ENCODE data around the gene ARHGEF4. TPM values are rescaled to one million over a fixed set of nuclear protein-coding genes. Genes with fewer than 3 reads are reported as not detected.
"Not testable (repeated sequence)": the region's sequence is repeated elsewhere in the genome, so short reads cannot be mapped to it uniquely, and the experiment has no call there.

Gene ARHGEF4
- total RNA-seq, 1 donor from 2014 or later, result not detected

DNA sequence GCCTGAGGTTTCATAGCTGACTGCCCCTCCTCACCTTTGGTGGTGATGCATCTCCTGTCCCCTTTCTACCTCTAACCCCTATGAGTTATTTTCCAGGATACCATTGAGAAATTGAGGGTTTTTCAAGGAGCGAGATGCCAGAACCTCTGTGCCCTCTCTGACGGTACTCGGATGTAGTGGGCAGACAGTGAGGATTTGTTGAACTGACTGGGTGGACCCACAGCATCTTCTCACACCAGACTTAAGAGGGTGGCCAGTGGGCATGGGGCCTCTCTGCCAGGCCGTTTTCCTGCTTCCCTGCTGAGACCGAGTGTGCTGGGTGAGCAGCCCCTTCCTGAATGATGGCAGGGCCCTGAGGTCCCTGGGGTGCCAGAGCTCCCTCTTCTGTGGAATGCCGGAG, 46.3 kb downstream of the ARHGEF4 start:
- intact Hi-C loops (cut with micrococcal nuclease), result no loop called here

DNA sequence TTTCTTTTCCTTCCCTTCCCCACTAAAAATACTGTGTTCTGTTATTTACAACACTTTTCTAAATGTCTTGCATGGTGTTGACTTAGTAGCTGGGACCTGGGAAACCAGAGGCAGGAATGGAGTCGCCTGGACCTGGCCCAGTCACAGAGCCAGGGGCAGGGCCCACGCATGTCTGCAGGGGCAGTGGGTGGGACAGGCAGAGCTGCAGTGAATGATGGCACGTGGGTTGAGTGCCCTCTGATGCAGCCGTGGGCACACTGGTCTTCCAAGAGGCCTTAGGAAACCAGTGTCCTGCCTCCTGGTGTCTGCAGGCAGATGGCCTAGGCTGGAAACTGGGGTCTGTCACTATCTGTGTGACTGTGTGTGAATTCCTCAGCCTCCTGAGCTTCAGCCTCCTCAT, 46.8 kb downstream of the ARHGEF4 start:
- intact Hi-C loops (cut with micrococcal nuclease), result no loop called here

DNA sequence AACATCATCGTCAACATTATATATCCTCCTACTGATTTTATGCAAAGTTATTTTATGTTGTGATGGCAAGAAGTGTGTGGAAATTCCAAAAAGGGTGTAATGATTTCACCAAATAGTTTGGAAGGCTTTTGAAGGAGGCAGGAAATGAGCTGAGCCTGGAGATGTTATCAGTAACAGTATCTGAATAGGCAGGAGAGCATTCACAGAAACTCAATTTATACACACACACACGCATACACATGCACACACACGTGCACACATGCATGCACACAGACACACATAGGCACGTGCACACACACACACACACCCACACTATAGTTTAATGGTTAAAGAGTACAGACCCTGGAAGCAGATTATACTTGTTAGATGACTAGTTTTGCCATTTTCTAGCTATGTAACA, 47.3 kb downstream of the ARHGEF4 start:
- intact Hi-C loops (cut with micrococcal nuclease), result no loop called here

DNA sequence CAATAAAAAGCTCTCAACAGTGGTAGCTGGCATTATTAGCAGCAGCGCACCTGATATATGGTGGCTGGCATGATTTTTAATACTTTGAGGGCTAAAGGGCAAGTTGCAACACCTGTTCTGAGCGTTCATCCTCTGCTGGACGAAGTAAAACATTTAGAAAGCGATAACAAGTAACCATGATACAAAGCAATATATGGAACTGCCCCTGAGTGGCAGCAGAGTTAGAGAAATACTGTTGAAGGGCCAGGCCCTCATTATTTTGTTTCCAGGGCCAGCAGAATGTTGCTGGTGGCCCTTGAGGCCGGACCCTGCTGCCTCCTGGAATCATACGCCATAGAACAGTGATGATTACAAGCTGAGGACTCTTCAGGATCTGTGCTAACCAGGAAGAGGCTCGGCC, 47.8 kb downstream of the ARHGEF4 start:
- intact Hi-C loops (cut with micrococcal nuclease), result no loop called here

DNA sequence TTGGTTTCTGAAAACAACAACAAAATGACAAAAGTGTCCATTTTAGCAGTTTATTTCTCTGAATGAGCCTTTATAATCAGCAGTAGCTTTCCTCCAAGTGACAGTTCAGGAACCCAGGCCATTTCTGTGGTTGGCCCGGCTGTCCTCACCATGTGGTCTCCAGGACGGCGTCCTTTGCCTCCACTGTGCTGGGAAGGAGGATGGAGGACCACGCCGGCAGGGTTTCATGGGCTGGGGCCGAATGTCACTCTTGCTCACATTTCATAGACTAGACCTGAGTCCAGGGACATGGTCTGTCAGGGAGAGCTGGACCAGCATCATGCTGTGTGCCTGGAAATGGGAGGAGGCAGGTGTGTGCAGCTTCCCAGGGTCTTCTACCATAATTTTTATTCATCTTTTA, 50.9 kb downstream of the ARHGEF4 start:
- intact Hi-C loops (cut with micrococcal nuclease), result no loop called here

DNA sequence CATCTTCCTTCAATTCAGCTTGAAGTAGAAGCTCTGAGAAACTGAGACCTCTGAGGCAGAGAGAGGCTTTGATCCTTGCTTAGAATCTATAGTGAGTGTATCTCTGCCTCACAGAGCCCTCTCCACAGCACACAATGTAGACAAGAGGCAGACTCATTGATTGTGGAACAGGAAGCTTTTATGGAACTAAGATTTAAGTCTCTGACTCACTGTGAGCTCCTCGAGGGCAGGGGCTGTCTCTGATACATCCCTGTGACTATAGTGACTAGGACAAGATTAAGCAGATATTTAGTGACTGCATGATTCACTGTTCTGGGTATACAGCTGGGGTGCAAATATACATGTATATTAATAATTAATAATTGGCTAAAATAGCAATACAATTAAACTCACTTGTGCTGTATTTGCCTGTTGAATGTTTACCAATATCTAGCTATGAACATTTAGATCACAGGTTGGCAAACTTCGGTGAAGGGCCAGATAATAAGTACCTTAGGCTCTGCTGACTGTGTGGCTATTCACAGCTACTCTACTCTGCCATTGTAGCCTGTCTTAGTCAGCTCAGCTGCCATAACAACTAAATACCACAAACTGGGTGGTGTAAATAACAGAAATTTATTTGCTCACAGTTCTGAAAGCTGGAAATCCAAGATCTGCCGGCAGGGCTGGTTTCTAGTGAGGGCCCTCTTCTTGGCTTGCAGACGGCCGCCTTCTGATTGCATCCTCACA, 54.4 kb downstream of the ARHGEF4 start:
- intact Hi-C loops (cut with micrococcal nuclease), result no loop called here

DNA sequence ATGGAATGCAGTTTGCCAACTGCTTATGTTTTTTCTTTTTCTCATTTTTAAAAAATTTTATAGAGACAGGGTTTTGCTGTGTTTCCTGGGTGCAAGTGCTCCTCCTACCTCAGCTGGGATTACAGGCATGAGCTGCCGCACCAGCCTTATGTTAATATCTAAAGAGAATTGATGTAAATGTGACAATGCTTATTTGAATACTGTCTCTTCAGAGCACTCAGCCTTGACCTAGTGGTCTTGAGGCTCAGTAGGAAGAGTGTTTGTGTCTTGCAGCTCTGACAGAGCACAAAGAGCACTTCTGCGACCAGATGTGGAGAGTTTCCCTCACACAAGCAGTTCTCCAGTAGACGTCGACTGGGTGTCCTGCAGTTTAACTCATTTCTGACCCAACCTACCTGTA, 55.3 kb downstream of the ARHGEF4 start:
- intact Hi-C loops (cut with micrococcal nuclease), result no loop called here

DNA sequence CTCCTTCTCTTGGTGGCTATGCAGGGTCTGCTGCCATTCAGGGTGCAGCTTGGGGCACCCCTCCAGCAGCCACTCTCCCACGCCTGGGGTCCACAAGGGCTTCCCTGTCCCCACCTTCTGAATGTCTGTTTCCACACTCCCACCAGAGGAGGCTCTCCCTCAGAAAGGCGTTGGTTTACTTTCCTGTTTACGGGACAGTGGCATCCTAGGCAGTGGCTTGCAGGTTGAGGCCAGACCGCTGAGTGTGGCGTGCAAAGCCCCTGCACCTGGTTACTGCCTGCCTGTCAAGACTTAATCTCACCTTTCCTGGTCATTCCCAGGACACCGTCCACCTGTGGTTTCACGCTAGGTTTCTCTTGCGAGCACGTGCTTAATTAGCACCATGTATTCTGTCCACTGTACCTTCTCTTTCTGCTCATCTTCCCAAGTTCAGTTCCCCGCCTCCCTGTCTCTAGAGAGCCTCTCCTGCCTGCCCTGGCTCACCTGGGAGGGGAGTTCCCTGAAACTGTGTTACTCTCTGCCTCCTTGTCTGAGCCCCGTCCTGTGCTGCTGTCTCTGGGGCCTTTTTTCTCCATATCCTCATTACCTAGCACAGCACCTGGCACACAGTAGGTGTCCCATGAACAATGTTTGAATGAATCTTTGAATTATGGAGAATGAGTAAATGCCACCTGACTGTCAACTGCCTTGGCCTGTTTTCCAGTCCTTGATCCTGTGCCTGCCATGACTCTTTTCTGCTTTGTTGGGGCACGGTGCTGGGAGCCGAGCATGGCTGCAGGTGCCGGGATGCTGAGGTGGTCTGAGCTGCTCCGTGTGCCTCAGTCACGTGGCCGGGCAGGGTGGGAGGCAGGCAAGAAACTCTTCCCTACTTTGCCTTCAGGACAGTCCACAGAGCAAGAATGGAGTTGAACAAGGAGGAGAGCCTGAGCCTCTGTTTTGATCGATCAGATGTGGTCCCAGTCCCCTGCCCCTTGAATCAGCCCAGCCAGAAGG, 56.4 kb downstream of the ARHGEF4 start:
- intact Hi-C loops (cut with micrococcal nuclease), result no loop called here

DNA sequence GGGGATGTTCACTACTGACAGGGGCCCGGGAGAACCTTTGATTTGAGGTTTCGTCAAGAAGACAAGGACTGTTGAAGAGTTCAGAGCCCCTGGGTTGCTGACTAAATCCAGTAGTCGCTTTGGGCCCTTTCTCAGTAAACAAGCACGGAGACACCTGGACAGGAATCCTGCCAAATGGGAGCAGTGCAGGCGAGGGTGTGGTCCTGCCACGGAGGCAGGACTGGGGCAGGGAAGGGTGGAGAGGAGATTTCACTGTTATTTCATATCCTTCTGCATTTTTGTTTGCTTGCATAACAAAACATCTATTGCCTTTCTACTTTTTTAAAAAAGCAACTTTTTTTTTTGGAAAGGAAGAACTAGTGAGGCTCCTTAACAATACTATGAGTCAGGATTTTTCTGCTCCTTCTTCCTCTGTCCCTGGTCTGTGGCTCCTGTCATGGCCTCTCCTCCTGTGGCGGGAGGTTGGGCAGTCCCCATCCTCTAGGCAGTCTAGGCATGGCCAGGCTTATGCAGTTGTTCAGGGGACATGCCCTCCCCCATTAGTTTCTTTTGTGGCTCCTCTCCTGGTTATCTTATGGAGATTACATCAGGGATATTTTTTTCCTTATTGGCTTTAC, 57.7 kb downstream of the ARHGEF4 start:
- intact Hi-C loops (cut with micrococcal nuclease), result no loop called here

DNA sequence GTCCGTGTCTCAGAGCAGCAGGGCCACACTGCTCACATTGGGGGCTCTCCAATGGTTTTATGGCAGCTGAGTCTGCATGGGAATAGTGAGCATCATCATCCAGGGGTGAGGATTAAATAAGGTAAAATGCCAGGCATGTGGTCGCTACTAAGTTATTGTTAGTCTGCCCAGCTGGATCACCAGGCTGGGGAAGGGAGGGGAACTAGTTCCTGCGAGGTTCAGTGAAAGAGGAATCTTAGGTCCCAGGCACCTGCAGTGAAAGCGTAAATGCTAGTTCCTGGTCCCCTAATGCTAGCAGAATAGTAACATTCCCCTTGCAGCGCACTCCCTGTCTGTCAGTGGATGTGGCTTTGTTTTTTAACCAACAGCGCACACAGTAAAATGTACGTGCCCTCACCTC, 60.1 kb downstream of the ARHGEF4 start:
- intact Hi-C loops (cut with micrococcal nuclease), result no loop called here

DNA sequence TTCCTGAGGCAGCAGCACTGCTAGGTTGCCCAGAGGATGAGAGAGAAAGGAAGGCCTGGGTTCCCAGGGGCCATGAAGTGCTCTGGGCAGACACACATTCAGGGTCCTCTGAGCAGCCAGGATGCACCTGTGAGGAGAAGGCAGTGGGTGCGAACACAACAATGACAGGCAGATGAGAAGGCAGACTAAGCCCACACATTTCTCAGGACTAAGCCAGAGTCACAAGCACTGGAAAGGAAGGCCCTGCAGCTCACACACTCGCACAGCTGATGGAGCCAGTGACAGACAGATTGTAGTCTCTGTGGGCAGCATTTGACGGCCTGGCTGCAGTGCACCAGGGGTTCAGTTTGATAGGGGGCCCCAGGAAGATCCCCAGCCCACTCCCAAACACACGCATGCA, 61.8 kb downstream of the ARHGEF4 start:
- intact Hi-C loops (cut with micrococcal nuclease), result no loop called here

DNA sequence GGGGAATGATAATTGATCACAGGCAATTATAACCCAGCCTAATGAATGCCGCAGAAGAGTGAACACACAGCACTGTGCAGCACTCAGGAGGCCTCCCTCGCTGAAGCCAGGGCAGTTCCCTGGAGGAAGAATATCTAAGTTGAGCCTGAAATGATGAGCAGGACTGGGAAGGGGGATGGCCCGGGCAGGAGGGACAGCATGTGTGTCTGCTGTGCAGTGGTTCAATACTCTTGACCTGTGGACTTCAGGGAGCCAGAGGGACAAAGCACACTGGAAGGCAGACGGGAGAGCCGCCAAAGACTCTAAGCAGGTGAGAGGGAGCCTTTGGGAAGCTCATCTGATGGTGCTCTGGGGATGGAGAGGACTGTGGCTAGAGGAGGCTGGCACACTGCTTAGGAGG, 62.6 kb downstream of the ARHGEF4 start:
- intact Hi-C loops (cut with micrococcal nuclease), result no loop called here

DNA sequence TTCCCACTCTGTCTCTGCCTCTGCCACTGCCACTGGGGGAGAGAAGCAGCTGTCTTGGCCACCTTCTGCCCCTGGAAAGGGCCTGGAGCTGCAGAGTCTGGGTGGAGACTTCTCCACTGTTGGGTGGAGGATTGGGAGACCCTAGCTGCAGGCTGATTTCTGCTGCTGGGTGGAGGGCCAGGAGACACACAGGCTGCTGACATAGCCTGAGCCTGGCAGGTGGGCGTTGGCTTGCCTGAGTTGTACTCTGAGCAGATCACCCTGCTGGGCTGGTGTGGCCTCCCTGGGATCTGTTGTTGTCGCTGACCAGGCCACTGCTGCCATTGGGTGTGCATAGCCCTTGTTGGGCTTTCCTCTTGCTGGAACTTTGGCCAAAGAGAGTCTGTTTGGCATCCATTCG, 64.3 kb downstream of the ARHGEF4 start:
- intact Hi-C loops (cut with micrococcal nuclease), result no loop called here

DNA sequence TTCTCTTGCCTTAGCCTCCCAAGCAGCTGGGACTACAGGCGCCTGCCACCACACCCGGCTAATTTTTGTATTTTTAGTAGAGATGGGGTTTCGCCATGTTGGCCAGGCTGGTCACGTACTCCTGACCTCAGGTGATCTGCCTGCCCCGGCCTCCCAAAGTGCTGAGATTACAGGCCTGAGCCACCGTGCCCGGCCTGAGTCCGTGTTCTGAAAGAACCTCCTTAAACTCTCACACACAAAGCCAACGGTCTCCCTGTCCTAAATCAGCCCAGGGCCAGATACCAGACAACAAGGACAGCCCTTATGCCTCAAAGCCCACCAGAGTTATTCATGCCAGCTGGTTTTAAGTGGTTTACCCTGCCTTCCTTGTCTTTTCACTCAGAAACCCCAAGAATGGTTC, 64.9 kb downstream of the ARHGEF4 start:
- intact Hi-C loops (cut with micrococcal nuclease), result not testable (repeated sequence)

DNA sequence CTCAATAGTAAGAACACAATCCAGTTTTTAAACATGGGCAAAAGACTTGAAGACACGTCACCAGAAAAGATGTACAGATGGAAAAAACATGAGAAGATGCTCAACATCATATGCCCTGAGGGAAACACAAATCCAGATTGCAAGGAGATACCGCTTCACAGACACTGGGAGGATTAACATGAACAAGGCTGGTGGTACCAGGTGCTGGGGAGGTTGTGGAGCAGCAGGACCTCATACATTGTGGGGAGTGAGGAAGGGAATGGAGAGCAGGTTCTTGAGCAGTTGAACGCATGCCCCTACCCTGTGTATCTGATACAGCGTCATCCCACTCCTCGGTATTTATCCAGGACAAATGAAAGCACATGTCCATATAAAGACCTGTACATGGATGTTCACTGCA, 72.1 kb downstream of the ARHGEF4 start:
- intact Hi-C loops (cut with micrococcal nuclease), result no loop called here

DNA sequence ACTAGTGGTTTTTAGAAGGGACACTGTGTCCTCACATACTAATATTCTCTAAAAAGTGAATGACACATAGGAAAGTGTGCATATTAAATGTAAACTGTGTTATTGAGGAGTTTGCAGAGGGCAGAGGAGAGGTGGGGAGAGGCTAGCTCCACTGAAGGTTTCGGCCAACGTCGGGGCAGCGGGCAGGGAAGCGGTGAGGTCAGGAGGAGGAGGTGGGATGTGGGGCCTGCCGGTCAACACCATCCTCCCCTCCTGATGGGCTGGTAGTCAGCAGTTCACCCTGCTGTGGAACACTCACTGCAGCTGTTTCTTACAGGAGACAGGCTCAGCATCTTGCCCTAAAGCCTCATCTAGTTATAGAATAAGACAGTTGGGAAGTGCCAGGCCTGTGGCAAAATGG, 74.2 kb downstream of the ARHGEF4 start:
- intact Hi-C loops (cut with micrococcal nuclease), result no loop called here

DNA sequence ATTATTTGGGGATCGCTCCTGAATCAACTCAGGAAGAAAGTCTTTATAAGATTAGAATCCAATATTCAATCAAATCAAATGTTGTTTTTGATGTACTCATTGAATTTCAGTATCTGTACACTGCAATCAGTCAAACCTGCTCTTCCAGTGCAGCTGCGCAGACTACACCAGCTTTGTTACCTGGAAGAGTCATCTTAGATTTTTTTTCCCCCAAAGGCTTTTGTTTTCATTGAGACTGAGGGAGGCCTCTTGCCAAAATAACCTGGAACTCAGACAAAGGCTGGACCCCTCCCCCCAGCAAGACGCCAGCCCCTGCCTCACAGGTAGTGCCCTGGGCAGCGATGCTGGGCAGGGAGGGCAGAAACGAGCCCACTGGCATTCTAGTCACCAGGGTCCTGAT, 74.8 kb downstream of the ARHGEF4 start:
- intact Hi-C loops (cut with micrococcal nuclease), result no loop called here

DNA sequence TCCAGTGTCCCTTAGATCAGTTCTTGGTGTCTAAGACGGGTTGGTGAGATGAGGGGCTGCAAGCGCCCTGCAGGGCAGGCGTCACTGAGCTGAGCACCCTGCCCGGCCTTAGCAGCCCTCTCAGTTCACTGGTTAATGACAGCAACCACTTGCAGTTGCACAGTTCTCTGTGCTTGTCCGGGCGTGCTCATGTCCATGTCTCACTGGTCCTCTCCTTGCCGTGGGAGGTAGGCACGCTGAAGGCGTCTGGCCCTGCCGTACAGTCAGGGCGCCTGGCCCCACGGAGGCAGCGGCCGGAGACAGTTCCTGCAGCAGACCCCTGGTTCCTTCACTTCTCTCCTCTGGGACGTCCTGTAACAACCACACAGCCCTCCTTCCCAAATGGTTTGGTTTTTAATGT, 75.3 kb downstream of the ARHGEF4 start:
- intact Hi-C loops (cut with micrococcal nuclease), result no loop called here

DNA sequence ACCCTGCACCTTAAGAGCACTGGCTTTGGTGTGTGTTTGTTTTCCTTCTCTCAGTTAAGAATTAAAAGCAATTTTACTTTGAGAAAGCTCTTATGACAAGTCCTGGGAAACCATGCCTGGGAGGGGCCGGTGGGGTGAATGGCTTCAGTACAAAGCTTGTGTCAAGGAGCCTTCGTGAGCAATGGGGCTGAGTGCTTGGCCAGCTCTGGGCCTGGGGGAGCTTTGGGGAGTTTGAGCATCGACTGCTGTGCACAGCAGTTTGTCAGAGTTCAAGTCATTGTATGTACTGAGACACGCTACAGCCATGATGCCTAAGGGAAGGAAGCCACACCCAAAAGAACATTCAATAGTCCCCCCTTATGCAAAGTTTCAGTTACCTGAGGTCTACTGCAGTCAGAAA, 75.8 kb downstream of the ARHGEF4 start:
- intact Hi-C loops (cut with micrococcal nuclease), result no loop called here

DNA sequence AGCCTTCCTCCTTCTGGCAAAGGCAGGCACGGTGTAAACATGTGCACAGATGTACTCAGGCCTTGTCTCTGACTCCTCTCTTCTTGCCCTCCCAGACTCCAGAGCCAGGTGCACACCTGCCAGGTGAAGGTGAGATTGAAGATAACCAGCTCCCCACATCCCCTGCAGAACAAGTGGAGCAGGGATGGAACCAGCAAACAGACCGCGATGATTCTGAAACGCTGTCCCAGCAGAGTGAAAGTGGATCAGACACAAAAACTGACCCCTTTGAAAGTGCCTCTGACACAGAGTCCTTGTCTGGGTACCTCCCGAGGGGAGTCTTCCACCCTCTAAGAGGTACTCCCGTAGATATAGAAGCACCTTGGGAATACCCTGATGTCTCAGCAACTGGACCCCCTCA, 77.2 kb downstream of the ARHGEF4 start:
- intact Hi-C loops (cut with micrococcal nuclease), result no loop called here

DNA sequence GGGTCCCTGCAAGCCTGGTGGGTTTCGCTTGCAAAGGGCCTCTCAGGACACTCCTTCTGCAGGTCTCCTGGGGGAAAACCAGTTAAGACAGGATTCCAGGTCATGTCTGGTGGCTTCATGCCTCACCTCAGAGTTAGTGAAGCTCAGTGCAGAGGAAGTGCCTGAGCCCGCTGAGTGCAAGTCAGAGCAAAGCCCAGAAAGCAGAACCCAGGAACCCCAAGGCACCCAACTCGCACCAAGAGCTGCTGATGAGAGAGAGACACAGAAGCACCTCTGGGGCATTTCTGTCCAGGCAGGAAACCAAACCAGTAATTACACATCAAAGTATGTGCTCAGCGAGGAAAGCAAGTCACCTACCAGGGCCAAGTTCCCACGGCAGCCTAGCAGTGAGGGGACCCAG, 78.4 kb downstream of the ARHGEF4 start:
- intact Hi-C loops (cut with micrococcal nuclease), result no loop called here

All from T-helper 2 cell treated with Interferon-gamma antibody and Interleukin-4, amounts not matched to agents 100 ng/mL and 5 ng/mL, for 36 hours (primary cell).